Stimulated activated CD4-positive, alpha-beta T cell treated with anti-CD3 and anti-CD28 coated beads, Interleukin-15, amount 100 ng/mL, for 1 hour (primary cell): Measurements from ENCODE around the gene HSPBP1.

Source experiments
- DNase-seq, 2 donors: peaks; one replicate each; pipeline ENCODE4 v3.0.0-alpha.2; 2020; ENCODE audit warnings: low read depth in 1 of 2, low spot score in 1 of 2

Gene HSPBP1

GRCh38 chr19:55256562-55257460 lies 23.1 kb downstream of the HSPBP1 start:
- DNase-seq: no peak

- peak in 1 of 2 donors; percentile 33 for DNase-seq
These were observed 24.1 kb downstream of the HSPBP1 start for GRCh38 chr19:55255618-55256423.

- DNase-seq: no peak
These were observed 25.3 kb downstream of the HSPBP1 start for GRCh38 chr19:55254625-55254977.

GRCh38 chr19:55253842-55254624 lies 25.9 kb downstream of the HSPBP1 start:
- DNase-seq: peak; percentile 32 to 38

- DNase-seq: no peak
These were observed 26.9 kb downstream of the HSPBP1 start for GRCh38 chr19:55252760-55253663.

GRCh38 chr19:55251341-55252081 lies 28.4 kb downstream of the HSPBP1 start:
- DNase-seq: no peak

- no peak for DNase-seq
These were observed 29.5 kb downstream of the HSPBP1 start for GRCh38 chr19:55250262-55251036.

GRCh38 chr19:55249841-55250240 lies 30.1 kb downstream of the HSPBP1 start:
- DNase-seq: no peak

GRCh38 chr19:55248704-55249103 lies 31.2 kb downstream of the HSPBP1 start:
- DNase-seq: no peak

GRCh38 chr19:55248166-55248675 lies 31.7 kb downstream of the HSPBP1 start:
- no peak for DNase-seq

- DNase-seq: no peak
These were observed 32.2 kb downstream of the HSPBP1 start for GRCh38 chr19:55247621-55248099.

GRCh38 chr19:55246462-55247451 lies 33.2 kb downstream of the HSPBP1 start:
- DNase-seq: no peak

- no peak for DNase-seq
These were observed 34.5 kb downstream of the HSPBP1 start for GRCh38 chr19:55245236-55245904.

- no peak for DNase-seq
These were observed 35.8 kb downstream of the HSPBP1 start for GRCh38 chr19:55244004-55244680.

GRCh38 chr19:55242517-55242916 lies 37.4 kb downstream of the HSPBP1 start:
- no peak for DNase-seq

- DNase-seq: no peak
These were observed 37.9 kb downstream of the HSPBP1 start for GRCh38 chr19:55241935-55242464.
